Liver (tissue), 9 donors: ENCODE results near the gene DERA. TPM values are rescaled to one million over a fixed set of nuclear protein-coding genes. Genes with fewer than 3 reads are reported as not detected.

Experiments
- DNase-seq: peaks from one replicate; pipeline ENCODE4 v3.0.0-alpha.2; 2017; ENCODE audit warnings: low spot score
- H3K27ac ChIP-seq, 2 donors: one replicate each; pipeline ENCODE4 v1.7.0; 2013; ENCODE audit warnings: inconsistent platforms in 2 of 2, low read length in 2 of 2, control low read depth in 1 of 2, low read depth in 1 of 2, mild to moderate bottlenecking in 1 of 2
- H3K27me3 ChIP-seq, 4 donors: one replicate each; pipeline versions ENCODE4 v1.6.1 to v1.7.0; 2013; ENCODE audit warnings: low read length in 3 of 4, inconsistent platforms in 1 of 4, mild to moderate bottlenecking in 1 of 4, moderate library complexity in 1 of 4; ENCODE audit not compliant: control insufficient read depth in 4 of 4, insufficient read depth in 4 of 4
- H3K36me3 ChIP-seq, 4 donors: one replicate each; pipeline versions ENCODE4 v1.6.1 to v1.7.0; 2013; ENCODE audit warnings: low read length in 3 of 4, mild to moderate bottlenecking in 3 of 4, low read depth in 1 of 4, moderate library complexity in 1 of 4; ENCODE audit not compliant: control insufficient read depth in 4 of 4, insufficient read depth in 3 of 4
- H3K4me1 ChIP-seq, 4 donors: one replicate each; pipeline versions ENCODE4 v1.6.1 to v1.7.0; 2013; ENCODE audit warnings: low read length in 3 of 4, mild to moderate bottlenecking in 3 of 4, moderate library complexity in 1 of 4; ENCODE audit not compliant: control insufficient read depth in 4 of 4, insufficient read depth in 4 of 4
- H3K4me3 ChIP-seq, 3 donors: one replicate each; pipeline versions ENCODE4 v1.6.1 to v1.7.0; 2013; ENCODE audit warnings: low read length in 3 of 3, control low read depth in 1 of 3, low read depth in 1 of 3, mild to moderate bottlenecking in 1 of 3
- H3K9ac ChIP-seq, 2 donors: one replicate each; pipeline ENCODE4 v1.7.0; 2013; ENCODE audit warnings: low read length in 2 of 2, mild to moderate bottlenecking in 2 of 2, moderate library complexity in 2 of 2, control low read depth in 1 of 2, low read depth in 1 of 2
- H3K9me3 ChIP-seq, 4 donors: one replicate each; pipeline versions ENCODE4 v1.6.1 to v1.7.0; 2013; ENCODE audit warnings: low read length in 3 of 4; ENCODE audit not compliant: control insufficient read depth in 4 of 4
- EGR1 ChIP-seq, 2 donors: IDR thresholded peaks; 2 replicates each; pipeline ENCODE4 v1.6.1; 2016 to 2018; ENCODE audit warnings: antibody characterized with exemption in 2 of 2, low read depth in 2 of 2
- FOXA1 ChIP-seq: IDR thresholded peaks from 2 replicates; pipeline ENCODE4 v1.6.1; 2016; ENCODE audit warnings: antibody characterized with exemption
- HNF4A ChIP-seq, 2 donors: conservative IDR thresholded peaks; 2 replicates each; pipeline ENCODE4 v1.6.1; 2016; ENCODE audit warnings: antibody characterized with exemption in 2 of 2, mild to moderate bottlenecking in 2 of 2
- HNF4G ChIP-seq: IDR thresholded peaks from 2 replicates; pipeline ENCODE4 v1.6.1; 2016; ENCODE audit warnings: antibody characterized with exemption
- JUND ChIP-seq, 2 donors: IDR thresholded peaks; 2 replicates each; pipeline ENCODE4 v1.6.1; 2016; ENCODE audit warnings: antibody characterized with exemption in 2 of 2
- NR2F2 ChIP-seq: IDR thresholded peaks from 2 replicates; pipeline ENCODE4 v1.6.1; 2016; ENCODE audit warnings: antibody characterized with exemption
- SP1 ChIP-seq: IDR thresholded peaks from 2 replicates; pipeline ENCODE4 v1.6.1; 2018; ENCODE audit warnings: antibody characterized with exemption, mild to moderate bottlenecking
- TAF1 ChIP-seq: conservative IDR thresholded peaks from 2 replicates; pipeline ENCODE4 v1.6.1; 2016; ENCODE audit warnings: antibody characterized with exemption, mild to moderate bottlenecking
- YY1 ChIP-seq: IDR thresholded peaks from 2 replicates; pipeline ENCODE4 v1.6.1; 2016; ENCODE audit warnings: antibody characterized with exemption, mild to moderate bottlenecking
- WGBS: extraction: QIAGEN DNeasy Blood & Tissue Kit; methylation state at CpG from one replicate; pipeline ENCODE4 v1.1.7; 2013; 5-methylcytosine and 5-hydroxymethylcytosine counted together
- polyA plus RNA-seq, 2 donors: library from polyadenylated mRNA; stranded (reverse) in 1 of 2; unstranded in 1 of 2; fragments of 200-250 nt in 1 of 2; fragments of >200 nt in 1 of 2; fragmentation: Nextera tagmentation in 1 of 2; extraction: Ambion mirVana in 1 of 2; gene quantifications; one replicate each; pipeline versions ENCODE4 v1.2.1 to v1.2.3, GENCODE V29; 2013 to 2015
- total RNA-seq, 2 donors: library from RNA; depleted of rRNA; stranded (reverse); fragments of >200 nt; gene quantifications; one replicate each; pipeline ENCODE4 v1.2.3, GENCODE V29; 2014
- TF ChIP-seq, protein P1 (sequence below): IDR thresholded peaks from 2 replicates; pipeline ENCODE4 v1.6.1; 2016; ENCODE audit warnings: antibody characterized with exemption
- TF ChIP-seq, protein P2 (sequence below): IDR thresholded peaks from 2 replicates; pipeline ENCODE4 v1.6.1; 2016; ENCODE audit warnings: antibody characterized with exemption
- TF ChIP-seq, protein P3 (sequence below): IDR thresholded peaks from 2 replicates; pipeline ENCODE4 v1.6.1; 2016; ENCODE audit warnings: antibody characterized with exemption, mild to moderate bottlenecking
- TF ChIP-seq, protein P4 (sequence below): fragments of 150-350 bp; IDR thresholded peaks from 2 replicates; pipeline ENCODE4 v1.5.1; 2017; ENCODE audit warnings: improper control_type of control experiment, low read depth, low read length; ENCODE audit not compliant: missing input control
- donor health status: healthy.
- donor health status: healthy.
- donor health status: healthy.
- donor health status: healthy.
- donor health status: healthy.

Gene DERA
- total and polyA plus RNA-seq, 4 donors, result 32.9 to 65.2 (median 52.4) TPM

DNA sequence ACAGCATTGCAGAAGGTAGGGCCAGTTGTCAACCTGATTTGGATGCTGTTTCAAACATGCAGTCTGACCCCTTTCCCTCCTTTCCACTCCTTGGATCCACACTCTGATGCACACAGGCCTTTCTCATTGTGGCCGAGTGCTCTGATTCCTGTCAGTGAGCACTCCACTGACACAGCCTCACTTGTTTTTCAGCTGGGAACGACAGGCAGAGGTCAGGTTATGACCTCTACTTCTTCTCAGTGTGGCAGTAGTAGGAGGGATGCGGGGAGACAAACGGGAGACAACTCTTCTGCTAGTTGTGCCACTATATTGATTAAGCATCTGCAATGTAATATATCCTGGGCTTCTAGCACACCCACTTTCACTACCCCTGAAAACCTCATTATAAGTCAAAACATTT, 61.8 kb downstream of the DERA start:
- TF ChIP-seq, protein P1, sequence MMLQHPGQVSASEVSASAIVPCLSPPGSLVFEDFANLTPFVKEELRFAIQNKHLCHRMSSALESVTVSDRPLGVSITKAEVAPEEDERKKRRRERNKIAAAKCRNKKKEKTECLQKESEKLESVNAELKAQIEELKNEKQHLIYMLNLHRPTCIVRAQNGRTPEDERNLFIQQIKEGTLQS, result no peak
- TF ChIP-seq TAF1 (no peak), NR2F2 (no peak), HNF4A (conservative IDR thresholded peaks at IDR 0.05) (no peak), HNF4G (no peak), FOXA1 (no peak), YY1 (no peak)
- TF ChIP-seq, protein P2, sequence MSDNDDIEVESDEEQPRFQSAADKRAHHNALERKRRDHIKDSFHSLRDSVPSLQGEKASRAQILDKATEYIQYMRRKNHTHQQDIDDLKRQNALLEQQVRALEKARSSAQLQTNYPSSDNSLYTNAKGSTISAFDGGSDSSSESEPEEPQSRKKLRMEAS, result no peak
- TF ChIP-seq, protein P3, sequence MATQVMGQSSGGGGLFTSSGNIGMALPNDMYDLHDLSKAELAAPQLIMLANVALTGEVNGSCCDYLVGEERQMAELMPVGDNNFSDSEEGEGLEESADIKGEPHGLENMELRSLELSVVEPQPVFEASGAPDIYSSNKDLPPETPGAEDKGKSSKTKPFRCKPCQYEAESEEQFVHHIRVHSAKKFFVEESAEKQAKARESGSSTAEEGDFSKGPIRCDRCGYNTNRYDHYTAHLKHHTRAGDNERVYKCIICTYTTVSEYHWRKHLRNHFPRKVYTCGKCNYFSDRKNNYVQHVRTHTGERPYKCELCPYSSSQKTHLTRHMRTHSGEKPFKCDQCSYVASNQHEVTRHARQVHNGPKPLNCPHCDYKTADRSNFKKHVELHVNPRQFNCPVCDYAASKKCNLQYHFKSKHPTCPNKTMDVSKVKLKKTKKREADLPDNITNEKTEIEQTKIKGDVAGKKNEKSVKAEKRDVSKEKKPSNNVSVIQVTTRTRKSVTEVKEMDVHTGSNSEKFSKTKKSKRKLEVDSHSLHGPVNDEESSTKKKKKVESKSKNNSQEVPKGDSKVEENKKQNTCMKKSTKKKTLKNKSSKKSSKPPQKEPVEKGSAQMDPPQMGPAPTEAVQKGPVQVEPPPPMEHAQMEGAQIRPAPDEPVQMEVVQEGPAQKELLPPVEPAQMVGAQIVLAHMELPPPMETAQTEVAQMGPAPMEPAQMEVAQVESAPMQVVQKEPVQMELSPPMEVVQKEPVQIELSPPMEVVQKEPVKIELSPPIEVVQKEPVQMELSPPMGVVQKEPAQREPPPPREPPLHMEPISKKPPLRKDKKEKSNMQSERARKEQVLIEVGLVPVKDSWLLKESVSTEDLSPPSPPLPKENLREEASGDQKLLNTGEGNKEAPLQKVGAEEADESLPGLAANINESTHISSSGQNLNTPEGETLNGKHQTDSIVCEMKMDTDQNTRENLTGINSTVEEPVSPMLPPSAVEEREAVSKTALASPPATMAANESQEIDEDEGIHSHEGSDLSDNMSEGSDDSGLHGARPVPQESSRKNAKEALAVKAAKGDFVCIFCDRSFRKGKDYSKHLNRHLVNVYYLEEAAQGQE, result no peak
- Histone ChIP-seq H3K27ac (no peak overlapping the region), H3K9me3 (no peaks in the 10 kb centered on the region), H3K9ac (no peak overlapping the region), H3K4me1 (no peaks in the 10 kb centered on the region), H3K4me3 (no peak overlapping the region), H3K36me3 (peaks cover 0 to 16% (median 6%) of the 10 kb centered on the region in 4 donors), H3K27me3 (no peaks in the 10 kb centered on the region)
- WGBS, result 68% methylated on average over 4 of the region's 4 CpGs
- no peak for DNase-seq

DNA sequence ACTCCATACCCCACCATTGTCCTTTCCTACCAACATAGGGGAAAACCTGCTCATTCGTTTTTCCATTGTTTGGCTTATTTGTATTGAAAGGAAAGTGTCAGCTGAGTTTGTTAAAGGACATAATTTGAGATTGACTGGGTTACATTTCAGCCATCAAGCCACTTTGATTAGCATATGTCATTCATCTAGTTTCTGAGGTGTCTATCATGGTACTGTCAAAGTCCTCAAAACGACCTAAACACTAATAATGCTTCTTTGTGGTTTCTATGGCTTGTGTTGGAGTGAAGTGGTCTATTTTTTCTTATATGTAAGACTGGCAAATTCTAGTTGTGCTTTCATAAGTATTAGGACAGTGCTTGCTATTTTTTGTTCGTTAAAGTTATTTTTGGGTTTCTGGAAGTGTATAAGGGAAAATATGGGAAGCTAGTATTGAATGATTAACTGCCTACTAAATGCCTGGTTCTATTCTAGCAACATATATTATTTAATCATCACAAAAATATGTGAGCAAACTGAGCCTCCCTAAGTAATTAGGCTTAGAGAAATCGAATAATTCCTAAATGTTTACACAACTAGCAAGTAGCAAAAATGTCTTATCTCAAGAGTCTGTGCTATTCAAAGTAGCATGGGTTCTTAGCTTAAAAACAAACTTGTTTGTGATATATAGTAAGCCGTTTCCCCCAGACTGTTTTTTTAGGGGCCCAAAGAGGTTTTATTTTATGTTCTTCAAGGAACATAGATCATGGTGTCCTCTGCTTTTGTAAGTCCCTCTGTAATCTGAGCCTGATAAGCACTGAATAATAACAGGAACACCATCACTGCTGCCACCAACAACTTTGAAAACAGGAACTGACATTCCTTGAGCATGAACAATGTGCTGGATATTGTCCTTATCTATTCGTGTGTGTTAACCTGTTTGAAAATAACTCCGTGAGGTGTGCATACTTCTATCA, 67.1 kb downstream of the DERA start:
- Histone ChIP-seq H3K4me1 (peaks cover 1 to 10% (median 8%) of the 10 kb centered on the region in 4 donors), H3K9me3 (no peaks in the 10 kb centered on the region), H3K36me3 (peaks cover 0 to 6% (median 2%) of the 10 kb centered on the region in 4 donors), H3K27me3 (no peaks in the 10 kb centered on the region), H3K9ac (no peak overlapping the region), H3K4me3 (no peak overlapping the region), H3K27ac (peak overlapping the region in 1 of 2 donors; percentile 56)
- no peak for DNase-seq
- TF ChIP-seq, protein P2, result no peak
- TF ChIP-seq YY1 (no peak), HNF4G (no peak), SP1 (no peak), NR2F2 (no peak), EGR1 (IDR thresholded peaks at IDR 0.05; ENCODE audit: low read depth in 2 of 2) (no peak), JUND (IDR thresholded peaks at IDR 0.05) (no peak)
- TF ChIP-seq, protein P4, sequence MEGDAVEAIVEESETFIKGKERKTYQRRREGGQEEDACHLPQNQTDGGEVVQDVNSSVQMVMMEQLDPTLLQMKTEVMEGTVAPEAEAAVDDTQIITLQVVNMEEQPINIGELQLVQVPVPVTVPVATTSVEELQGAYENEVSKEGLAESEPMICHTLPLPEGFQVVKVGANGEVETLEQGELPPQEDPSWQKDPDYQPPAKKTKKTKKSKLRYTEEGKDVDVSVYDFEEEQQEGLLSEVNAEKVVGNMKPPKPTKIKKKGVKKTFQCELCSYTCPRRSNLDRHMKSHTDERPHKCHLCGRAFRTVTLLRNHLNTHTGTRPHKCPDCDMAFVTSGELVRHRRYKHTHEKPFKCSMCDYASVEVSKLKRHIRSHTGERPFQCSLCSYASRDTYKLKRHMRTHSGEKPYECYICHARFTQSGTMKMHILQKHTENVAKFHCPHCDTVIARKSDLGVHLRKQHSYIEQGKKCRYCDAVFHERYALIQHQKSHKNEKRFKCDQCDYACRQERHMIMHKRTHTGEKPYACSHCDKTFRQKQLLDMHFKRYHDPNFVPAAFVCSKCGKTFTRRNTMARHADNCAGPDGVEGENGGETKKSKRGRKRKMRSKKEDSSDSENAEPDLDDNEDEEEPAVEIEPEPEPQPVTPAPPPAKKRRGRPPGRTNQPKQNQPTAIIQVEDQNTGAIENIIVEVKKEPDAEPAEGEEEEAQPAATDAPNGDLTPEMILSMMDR, result no peak
- WGBS, result 73% methylated on average over 7 of the region's 7 CpGs
